Stimulated activated CD4-positive, alpha-beta T cell treated with anti-CD3 and anti-CD28 coated beads, Interleukin-2, amount 100 ng/mL, for 48 hours (primary cell): ENCODE results near the gene UBL4B.

ENCODE experiments used
- DNase-seq, 2 donors: peaks; one replicate each; pipeline ENCODE4 v3.0.0-alpha.2; 2020

Gene UBL4B

GRCh38 chr1:110158261-110158660 lies 46.0 kb downstream of the UBL4B start:
- DNase-seq: no peak

- DNase-seq: no peak
Observed at GRCh38 chr1:110159168-110159567, 46.9 kb downstream of the UBL4B start.

GRCh38 chr1:110160538-110161100 lies 48.4 kb downstream of the UBL4B start:
- DNase-seq: no peak

GRCh38 chr1:110161165-110161564 lies 48.9 kb downstream of the UBL4B start:
- no peak for DNase-seq

- DNase-seq: no peak
Observed at GRCh38 chr1:110161849-110162248, 49.6 kb downstream of the UBL4B start.
